ENCODE results near the gene SCAF1. TPM values are rescaled to one million over a fixed set of nuclear protein-coding genes. Genes with fewer than 3 reads are reported as not detected.
A peak's percentile ranks its signal among the peaks of the same experiment; 100 is the strongest.

The SCAF1 gene
- total RNA-seq, 1 experiment from 2014 or later: 83.4 TPM

DNA sequence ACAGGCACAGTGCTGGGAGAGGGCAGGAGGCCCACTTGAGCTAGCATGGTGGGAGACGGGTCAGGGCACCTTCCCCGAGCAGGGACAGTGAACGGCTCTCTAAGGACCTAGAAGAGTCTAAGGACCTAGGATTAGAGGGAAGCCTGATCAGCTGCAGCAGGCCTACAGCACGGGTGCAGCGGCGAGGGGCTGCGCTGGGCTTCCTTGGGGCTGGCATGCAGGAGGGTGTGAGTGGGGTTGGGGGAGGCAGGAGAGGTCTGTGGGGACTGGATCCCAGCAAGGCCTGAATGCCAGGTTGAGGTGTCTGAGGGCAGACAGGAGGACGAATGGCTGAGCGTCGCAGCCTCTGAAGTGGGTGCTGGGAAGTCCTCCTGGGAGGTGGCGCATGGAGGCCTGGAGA, 3.6 kb downstream of the SCAF1 start:
- ChIA-PET POLR2A (no interaction called here), CTCF (no interaction called here)
- H3K27me3 Mint-ChIP-seq (ENCODE audit: insufficient read depth, unreplicated experiment): no peaks in the 10 kb centered on the region
- H3K4me1 ChIP-seq: peaks cover 7% of the 10 kb centered on the region
- H3K4me3 Mint-ChIP-seq (ENCODE audit: unreplicated experiment): no peak overlapping the region
- no TSS peak for BruUV-seq (replicated peaks)
- H3K36me3 Mint-ChIP-seq (ENCODE audit: insufficient read depth, unreplicated experiment): peaks cover 81% of the 10 kb centered on the region
- TF ChIP-seq, protein P1, sequence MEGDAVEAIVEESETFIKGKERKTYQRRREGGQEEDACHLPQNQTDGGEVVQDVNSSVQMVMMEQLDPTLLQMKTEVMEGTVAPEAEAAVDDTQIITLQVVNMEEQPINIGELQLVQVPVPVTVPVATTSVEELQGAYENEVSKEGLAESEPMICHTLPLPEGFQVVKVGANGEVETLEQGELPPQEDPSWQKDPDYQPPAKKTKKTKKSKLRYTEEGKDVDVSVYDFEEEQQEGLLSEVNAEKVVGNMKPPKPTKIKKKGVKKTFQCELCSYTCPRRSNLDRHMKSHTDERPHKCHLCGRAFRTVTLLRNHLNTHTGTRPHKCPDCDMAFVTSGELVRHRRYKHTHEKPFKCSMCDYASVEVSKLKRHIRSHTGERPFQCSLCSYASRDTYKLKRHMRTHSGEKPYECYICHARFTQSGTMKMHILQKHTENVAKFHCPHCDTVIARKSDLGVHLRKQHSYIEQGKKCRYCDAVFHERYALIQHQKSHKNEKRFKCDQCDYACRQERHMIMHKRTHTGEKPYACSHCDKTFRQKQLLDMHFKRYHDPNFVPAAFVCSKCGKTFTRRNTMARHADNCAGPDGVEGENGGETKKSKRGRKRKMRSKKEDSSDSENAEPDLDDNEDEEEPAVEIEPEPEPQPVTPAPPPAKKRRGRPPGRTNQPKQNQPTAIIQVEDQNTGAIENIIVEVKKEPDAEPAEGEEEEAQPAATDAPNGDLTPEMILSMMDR (IDR thresholded peaks at IDR 0.05; ENCODE audit: insufficient read depth in 1 of 2, low read depth in 1 of 2, low read length in 1 of 2, severe bottlenecking in 1 of 2, unreplicated experiment in 1 of 2): no peak
- H3K4me1 Mint-ChIP-seq (ENCODE audit: low read depth, unreplicated experiment): peaks cover 19% of the 10 kb centered on the region
- DNase-seq: no peak
- H3K9me3 Mint-ChIP-seq (ENCODE audit: unreplicated experiment): no peaks in the 10 kb centered on the region
- no peaks in the 10 kb centered on the region for H3K9me3 ChIP-seq
- peaks cover 3% of the 10 kb centered on the region for H3K36me3 ChIP-seq (ENCODE audit: control insufficient read depth, insufficient read depth, low read length)
- H3K27me3 ChIP-seq (replicated peaks; ENCODE audit: control insufficient read depth, insufficient read depth, low read length): no peaks in the 10 kb centered on the region
- H3K27ac Mint-ChIP-seq (ENCODE audit: unreplicated experiment): peak overlapping the region; percentile 46
- intact Hi-C loops (cut with micrococcal nuclease; ENCODE audit: unreplicated experiment): no loop called here
- H3K4me3 ChIP-seq (ENCODE audit: low read depth, low read length): no peak overlapping the region

DNA sequence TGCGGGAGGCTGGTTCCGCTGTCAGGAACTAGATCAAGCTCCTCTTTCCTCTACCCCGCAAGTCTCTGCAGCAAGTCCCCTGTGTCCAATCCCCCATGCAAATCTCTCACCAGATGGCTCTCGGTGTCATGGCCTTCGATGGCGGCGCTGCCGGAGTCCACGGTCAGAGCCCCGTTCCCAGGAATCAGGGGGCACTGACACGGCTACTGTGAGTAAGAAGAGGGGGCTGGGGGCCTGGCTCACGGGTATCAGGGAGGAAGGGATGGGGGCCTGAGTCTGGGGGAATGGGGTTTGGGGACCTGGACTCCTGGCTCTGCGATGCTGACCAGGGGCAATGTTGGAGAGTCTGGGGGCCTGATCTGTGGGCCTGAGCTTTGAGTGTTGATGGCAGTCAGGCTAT, 4.0 kb downstream of the SCAF1 start:
- no peak overlapping the region for H3K4me3 Mint-ChIP-seq (ENCODE audit: unreplicated experiment)
- H3K36me3 Mint-ChIP-seq (ENCODE audit: insufficient read depth, unreplicated experiment): peaks cover 81% of the 10 kb centered on the region
- no peak overlapping the region for H3K4me3 ChIP-seq (ENCODE audit: low read depth, low read length)
- H3K4me1 ChIP-seq: peaks cover 7% of the 10 kb centered on the region
- H3K27me3 Mint-ChIP-seq (ENCODE audit: insufficient read depth, unreplicated experiment): no peaks in the 10 kb centered on the region
- intact Hi-C loops (cut with micrococcal nuclease; ENCODE audit: unreplicated experiment): no loop called here
- H3K9me3 Mint-ChIP-seq (ENCODE audit: unreplicated experiment): no peaks in the 10 kb centered on the region
- TF ChIP-seq, protein P1 (IDR thresholded peaks at IDR 0.05; ENCODE audit: insufficient read depth in 1 of 2, low read depth in 1 of 2, low read length in 1 of 2, severe bottlenecking in 1 of 2, unreplicated experiment in 1 of 2): no peak
- no TSS peak for BruUV-seq (replicated peaks)
- peaks cover 15% of the 10 kb centered on the region for H3K4me1 Mint-ChIP-seq (ENCODE audit: low read depth, unreplicated experiment)
- DNase-seq: no peak
- H3K27ac Mint-ChIP-seq (ENCODE audit: unreplicated experiment): peak overlapping the region; percentile 46
- no peaks in the 10 kb centered on the region for H3K9me3 ChIP-seq
- CTCF ChIA-PET: no interaction called here
- H3K27me3 ChIP-seq (replicated peaks; ENCODE audit: control insufficient read depth, insufficient read depth, low read length): no peaks in the 10 kb centered on the region
- POLR2A ChIA-PET: no interaction called here
- peaks cover 3% of the 10 kb centered on the region for H3K36me3 ChIP-seq (ENCODE audit: control insufficient read depth, insufficient read depth, low read length)

DNA sequence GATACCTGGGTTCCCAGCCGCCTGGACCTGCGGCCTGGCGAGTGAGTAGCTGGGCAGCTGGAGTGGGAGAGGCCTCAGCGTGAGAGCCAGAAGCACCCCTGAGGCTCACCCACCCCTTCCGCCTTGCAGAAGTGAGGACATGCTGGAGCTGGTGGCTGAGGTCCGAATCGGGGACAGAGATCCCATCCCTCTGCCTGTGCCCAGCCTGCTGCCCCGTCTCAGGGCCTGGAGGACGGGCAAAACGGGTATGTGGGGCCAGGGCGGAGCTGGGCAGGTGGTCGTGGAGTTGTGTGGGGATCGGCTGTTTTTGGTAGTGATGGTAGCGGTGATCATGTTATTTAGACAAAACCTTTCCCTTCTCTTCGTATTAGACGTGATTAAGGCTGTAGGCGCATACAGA, 4.6 kb downstream of the SCAF1 start:
- ChIA-PET CTCF (no interaction called here), POLR2A (no interaction called here)
- Mint-ChIP-seq H3K9me3 (ENCODE audit: unreplicated experiment) (no peaks in the 10 kb centered on the region), H3K27ac (ENCODE audit: unreplicated experiment) (no peak overlapping the region), H3K4me3 (ENCODE audit: unreplicated experiment) (no peak overlapping the region), H3K36me3 (ENCODE audit: insufficient read depth, unreplicated experiment) (peaks cover 78% of the 10 kb centered on the region), H3K4me1 (ENCODE audit: low read depth, unreplicated experiment) (peaks cover 15% of the 10 kb centered on the region), H3K27me3 (ENCODE audit: insufficient read depth, unreplicated experiment) (no peaks in the 10 kb centered on the region)
- H3K27me3 ChIP-seq (replicated peaks; ENCODE audit: control insufficient read depth, insufficient read depth, low read length): no peaks in the 10 kb centered on the region
- H3K4me3 ChIP-seq (ENCODE audit: low read depth, low read length): no peak overlapping the region
- H3K36me3 ChIP-seq (ENCODE audit: control insufficient read depth, insufficient read depth, low read length): peaks cover 3% of the 10 kb centered on the region
- intact Hi-C loops (cut with micrococcal nuclease; ENCODE audit: unreplicated experiment): no loop called here
- H3K9me3 ChIP-seq: no peaks in the 10 kb centered on the region
- TF ChIP-seq, protein P1 (IDR thresholded peaks at IDR 0.05; ENCODE audit: insufficient read depth in 1 of 2, low read depth in 1 of 2, low read length in 1 of 2, severe bottlenecking in 1 of 2, unreplicated experiment in 1 of 2): no peak
- no TSS peak for BruUV-seq (replicated peaks)
- H3K4me1 ChIP-seq: peaks cover 7% of the 10 kb centered on the region
- no peak for DNase-seq

Data from Caco-2 (cell line).